Left cardiac atrium (tissue), 4 donors: Measurements from ENCODE around the gene MTMR1. TPM values are rescaled to one million over a fixed set of nuclear protein-coding genes. Genes with fewer than 3 reads are reported as not detected.

ENCODE experiments used
- ATAC-seq, 2 donors: fragments of 200-7000 bp; cut with Tn5 transposase; one replicate each; pipeline ENCODE4 v1.9.1; 2020; ENCODE audit warnings: mild to moderate bottlenecking in 2 of 2, moderate library complexity in 2 of 2
- DNase-seq: peaks from one replicate; pipeline ENCODE4 v3.0.0-alpha.2; 2020
- intact Hi-C, 2 donors: fragments of 100-400 bp; cut with DNase I; formaldehyde crosslinking; loops; one replicate each; pipeline versions ENCODE4 v1.14.1 to v1.15.1; 2022 to 2023
- long read RNA-seq: library from polyadenylated mRNA; unstranded; transcript quantifications from one replicate; pipeline ENCODE4 v2.0.0, GENCODE V29; 2021
- total RNA-seq, 2 donors: library from RNA; stranded (reverse); fragmentation: NEBNext Ultra II Directional; extraction: Animal tissue kit (Norgen Biotek cat#: 25700); gene quantifications; one replicate each; pipeline ENCODE4 v1.2.1, GENCODE V29; 2021
- donor health status: DM: no; HTN: yes; CAD: no.
- donor health status: DM: no; HTN: yes; CAD: no; lungs with severe emphysema.
- donor health status: DM: yes; HTN: yes; CAD: no.
- donor health status: Dilated cardiomyopathy.

Gene MTMR1
- total RNA-seq: 10 to 100 TPM; 19.2 to 22.4 TPM
- long read RNA-seq, partial matches to known transcripts: 0 of 3 reads
- long read RNA-seq, other reads (novel, unspliced or antisense): 3 of 3 reads

DNA sequence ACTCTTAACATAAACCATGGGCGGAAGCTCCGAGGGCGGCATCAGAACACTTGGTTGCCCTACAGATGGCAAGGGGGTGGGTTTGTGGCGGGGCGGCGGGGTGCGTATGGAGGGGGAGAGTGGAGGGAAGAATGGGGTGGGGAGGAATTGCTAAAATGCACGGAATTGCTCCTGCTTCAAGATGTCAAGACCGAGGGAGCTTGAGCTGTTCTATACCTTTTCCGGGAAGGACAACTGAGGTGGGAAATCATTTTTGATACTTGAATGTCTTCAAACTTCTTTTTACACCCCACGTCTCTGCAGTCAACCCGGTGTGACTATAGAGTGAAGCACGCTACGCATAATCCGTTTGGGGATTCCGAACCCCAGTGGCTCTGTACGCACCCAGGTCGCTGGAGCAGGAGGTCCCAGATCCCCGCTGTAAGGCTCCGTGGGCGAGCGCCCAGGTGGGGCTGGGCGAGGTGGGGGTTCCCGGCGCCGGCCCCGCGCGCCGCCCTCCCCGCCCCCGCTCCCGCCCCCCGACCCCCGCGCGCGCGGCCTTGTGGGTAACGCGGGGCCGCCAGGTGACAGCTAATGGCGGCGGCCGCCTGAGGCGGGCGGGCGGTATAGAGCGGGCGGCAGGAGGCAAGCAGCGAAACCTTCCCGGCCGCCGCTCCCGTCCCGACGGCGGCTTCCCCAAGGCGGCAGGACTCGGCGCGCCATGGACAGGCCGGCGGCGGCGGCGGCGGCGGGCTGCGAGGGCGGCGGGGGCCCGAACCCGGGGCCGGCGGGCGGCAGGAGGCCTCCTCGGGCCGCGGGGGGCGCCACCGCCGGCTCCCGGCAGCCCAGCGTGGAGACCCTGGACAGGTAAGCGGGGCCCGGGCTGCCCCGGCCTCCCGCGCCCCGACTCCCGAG lies at the start of gene MTMR1:
TSS of gene MTMR1 (plus strand) at position 566 of the 894 bp plus-strand sequence. CDS start at position 701, 135 bp downstream.
- intact Hi-C loops: no loop called here
- ATAC-seq: peak; percentile 72 to 78
- DNase-seq: peak; percentile 51

DNA sequence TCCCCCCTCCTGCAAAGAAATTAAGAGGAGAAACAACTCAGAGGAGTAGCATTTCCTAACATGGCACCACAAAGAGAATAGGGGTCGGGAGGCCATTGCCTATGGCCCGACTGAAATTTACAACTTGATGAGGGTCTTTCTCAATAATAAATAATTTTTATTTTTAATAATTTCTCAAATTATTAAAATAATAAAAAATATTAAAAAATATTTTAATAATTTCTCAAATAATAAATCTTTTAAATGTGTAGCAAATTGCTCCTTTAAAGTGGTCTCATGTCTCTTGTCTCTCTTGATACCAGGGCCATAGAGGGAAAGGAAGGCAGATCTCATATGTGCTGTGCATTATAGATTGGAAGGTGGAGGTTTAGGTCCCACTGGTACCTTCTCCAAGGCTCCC lies 49.2 kb upstream of the MTMR1 start:
- DNase-seq: no peak
- intact Hi-C loops: no loop called here
- no peak for ATAC-seq

DNA sequence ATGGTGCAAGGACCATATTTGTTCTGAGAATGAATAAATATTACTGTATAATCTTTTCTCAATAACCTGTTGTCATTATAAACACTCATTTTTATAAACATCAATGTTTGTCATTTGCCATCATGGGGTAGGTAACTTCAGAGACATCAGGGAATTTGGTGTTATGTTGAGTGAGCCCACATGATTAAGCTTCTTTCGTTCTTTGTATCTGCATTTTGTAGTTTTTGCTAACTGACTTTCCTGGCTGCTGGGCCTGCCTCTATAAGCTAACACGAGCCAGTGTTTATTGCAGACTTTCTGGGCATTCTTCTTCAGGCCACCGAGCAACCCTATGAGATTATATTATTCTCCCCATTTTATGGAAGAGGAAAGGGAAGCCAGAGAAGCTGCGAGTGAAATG lies 48.8 kb upstream of the MTMR1 start:
- DNase-seq (no peak), ATAC-seq (no peak)
- intact Hi-C loops: no loop called here

DNA sequence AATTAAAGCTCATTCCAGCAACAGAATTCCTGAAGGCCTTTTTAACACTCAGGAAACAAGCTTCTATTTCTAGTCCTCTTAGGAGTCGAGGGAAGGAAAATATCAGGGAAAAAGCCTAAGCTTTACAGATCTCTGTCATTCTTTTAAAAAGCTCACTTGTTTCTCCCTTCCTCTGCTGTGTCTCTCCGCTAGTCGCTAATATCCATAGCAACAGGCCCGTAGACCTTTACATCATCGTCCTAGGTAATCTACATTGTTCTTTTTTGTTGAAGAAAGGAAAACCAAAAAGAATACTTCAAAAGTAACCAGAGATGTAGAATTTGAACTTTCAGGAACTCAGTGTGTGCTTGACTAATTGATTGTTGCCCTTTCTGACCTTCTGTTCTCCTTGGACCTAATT lies 45.9 kb upstream of the MTMR1 start:
- no peak for DNase-seq
- ATAC-seq: no peak
- intact Hi-C loops: no loop called here

DNA sequence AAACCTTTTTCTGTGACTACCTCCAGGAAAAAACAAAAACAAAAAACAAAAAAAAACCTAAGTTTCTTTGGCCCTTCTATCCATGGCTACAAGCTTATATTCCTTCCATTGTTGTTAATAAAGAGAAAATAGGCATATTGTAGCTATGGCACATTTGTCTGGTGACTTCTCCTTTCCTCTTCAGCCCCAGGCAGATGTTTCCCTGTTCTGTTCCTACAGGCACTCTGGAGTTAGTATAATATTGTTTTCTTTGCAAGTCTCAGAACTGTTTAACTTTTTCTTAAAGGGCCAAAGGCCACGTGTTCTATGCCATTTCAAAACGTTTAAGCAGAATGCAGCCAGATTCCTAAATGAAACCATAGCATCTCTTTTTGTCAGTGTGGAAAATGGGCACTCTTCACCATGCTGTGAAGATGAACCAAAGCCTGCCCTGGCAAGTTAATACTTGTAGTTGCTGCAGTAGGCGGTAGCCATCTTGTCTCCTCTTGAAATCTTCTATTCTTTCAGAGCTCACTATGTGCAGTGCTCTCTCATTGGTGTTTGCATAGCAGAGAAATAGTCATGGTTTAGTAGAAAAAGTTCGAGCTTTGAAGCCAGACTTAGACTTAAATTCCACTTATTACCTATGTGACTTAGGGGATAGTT lies 44.8 kb upstream of the MTMR1 start:
- DNase-seq (no peak), ATAC-seq (no peak)
- intact Hi-C loops: no loop called here

DNA sequence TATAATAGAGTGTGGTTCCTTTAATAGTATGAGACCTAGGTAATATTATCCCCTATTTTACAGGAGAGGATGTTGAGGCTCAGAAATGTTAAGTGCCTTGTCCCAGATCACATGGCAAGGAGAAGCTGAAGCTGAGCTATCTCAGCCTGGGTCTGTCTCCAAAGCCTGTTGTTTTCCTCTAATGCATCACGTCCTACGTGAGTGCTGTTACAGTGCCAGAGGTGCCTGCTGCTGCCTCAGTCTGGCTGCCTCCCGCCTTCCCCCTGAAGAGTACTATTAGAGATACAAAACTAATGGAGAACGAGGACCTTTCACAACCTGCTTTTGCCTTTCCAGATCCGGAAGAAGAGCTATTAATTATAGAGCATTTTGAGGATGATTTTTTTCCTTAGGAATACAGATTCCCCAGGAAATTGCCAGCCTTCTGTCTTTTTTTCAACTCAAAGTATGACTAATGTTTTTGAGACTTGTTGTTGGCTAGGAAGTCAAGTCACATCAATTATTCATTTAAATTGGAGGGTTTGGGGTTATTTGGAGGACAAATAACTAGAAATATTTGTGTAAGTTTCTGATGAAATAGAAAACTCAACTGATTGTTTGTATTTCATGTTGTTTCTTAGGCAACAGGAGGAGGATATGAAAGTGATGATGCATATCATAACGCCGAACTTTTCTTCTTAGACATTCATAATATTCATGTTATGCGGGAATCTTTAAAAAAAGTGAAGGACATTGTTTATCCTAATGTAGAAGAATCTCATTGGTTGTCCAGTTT lies 43.9 kb upstream of the MTMR1 start:
- peak in 1 of 2 donors; percentile 75 for ATAC-seq
- intact Hi-C loops: no loop called here
- no peak for DNase-seq

DNA sequence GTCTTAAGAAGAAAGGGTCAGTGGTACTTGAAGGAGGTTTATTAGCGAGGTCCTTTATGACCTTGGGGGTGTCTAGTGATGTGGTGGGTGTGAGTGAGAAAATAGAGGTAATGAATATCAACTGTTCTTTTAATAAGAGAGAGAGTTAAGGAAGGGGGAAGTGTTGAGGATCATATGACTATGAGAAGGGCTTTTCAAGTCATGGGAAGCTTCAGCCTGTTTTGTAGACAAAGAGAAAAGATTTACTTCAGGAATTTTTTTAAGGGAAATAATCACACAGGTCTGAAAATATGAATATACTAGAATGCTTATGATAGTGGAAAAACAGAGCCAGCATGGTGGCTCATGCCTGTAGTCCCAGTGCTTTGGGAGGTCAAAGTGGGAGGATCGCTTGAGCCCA lies 41.3 kb upstream of the MTMR1 start:
- intact Hi-C loops: no loop called here
- no peak for DNase-seq
- no peak for ATAC-seq

DNA sequence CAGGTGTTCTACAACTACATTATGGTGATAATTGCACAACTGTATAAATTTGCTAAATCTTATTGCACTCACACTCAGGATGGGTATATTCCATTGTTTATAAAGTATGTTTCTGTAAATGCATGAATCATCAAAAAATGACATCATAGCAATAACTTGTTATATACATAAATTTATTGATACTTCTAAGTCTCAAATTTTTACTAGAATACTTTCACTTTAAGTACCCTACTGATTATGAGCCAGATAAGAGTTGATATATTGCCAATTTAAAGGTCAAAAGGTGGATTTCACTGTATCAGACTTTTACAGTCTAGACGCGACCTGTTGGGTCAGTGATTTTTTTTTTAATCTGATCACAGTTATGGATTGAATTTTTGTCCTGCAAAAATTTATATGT lies 37.4 kb upstream of the MTMR1 start:
- ATAC-seq (no peak), DNase-seq (no peak)
- intact Hi-C loops: no loop called here

DNA sequence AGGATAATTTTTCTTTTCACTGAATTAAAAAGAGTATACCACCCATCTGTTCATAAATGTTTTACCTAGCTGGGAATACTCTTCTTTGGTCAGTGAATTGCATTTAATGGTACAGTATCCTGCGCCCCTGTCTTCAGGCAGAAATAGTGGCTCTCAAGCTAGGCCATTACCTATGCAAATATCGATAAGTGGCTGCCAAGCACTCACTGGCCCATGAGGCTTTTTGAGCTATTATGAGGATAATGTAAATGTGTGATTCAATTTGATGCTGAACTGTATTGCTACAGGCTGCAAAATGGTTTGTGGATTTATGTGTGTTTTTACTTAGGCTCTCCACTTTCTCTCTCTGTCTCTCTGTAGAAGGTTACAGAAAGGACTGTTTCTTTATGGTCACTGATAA lies 30.1 kb upstream of the MTMR1 start:
- no peak for DNase-seq
- intact Hi-C loops: no loop called here

DNA sequence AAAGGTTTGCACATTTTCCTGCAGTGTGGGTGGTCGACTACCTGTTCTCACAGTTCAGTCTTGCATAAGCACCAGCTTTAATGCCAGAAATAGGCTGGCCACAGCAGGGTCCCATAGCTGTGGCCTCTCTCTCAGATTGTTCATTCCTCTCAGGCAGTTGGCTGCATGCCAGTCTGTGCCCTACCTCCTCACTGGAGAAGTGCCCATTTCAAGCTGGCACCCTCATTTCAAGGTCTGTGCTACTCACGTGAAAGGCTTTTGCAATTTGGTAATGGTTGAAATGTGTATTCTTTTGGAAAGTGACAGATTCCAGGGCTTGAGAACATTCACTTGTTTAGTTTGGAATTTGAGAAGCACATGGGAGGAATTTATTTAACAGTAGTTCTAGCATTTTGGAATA lies 28.9 kb upstream of the MTMR1 start:
- intact Hi-C loops: no loop called here

More for the DNA sequence above, 30.1 kb upstream of the MTMR1 start:
- ATAC-seq: no peak

DNA sequence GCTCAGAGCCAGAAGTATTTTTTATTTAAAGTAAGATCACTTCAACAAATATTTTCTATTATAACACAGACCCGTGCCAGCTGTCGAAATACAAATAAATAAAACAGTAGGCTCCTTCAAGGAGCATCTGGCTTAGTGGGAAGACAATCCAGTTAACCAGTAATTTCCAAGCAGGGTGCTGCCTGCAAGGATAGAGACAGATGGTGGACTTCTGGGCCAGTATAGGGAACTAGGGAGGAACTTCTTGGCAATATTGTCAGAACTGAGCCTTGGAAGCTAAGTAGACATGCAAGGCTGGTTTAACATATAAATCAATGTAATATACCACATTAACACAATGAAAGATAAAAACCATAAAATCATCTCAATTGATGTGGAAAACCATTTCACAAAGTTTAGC lies 17.0 kb upstream of the MTMR1 start:
- intact Hi-C loops: no loop called here
- no peak for ATAC-seq
- no peak for DNase-seq

More for the DNA sequence above, 28.9 kb upstream of the MTMR1 start:
- ATAC-seq: peak; percentile 17 to 59
- peak; percentile 58 for DNase-seq

DNA sequence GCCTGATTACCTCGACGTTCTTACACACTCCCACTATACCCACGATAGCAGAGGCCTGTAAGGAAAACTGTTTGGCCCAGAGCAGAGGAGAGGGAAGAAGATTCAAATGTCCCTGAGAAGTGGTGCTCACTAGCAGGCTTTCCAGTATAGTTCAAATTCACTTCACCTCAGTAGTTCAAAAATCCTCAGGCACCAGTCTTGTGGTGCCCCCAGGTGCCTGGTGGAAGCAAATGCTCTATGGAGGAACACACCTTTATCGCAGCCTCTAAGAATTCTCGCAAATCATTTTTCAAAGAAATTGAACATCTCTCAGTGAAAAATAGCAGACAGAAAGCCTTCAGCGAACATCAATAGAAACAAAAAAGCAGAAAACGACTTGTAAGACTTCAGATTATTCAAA lies 12.2 kb upstream of the MTMR1 start:
- ATAC-seq: peak; percentile 57 to 61
- intact Hi-C loops: no loop called here
- DNase-seq: no peak

DNA sequence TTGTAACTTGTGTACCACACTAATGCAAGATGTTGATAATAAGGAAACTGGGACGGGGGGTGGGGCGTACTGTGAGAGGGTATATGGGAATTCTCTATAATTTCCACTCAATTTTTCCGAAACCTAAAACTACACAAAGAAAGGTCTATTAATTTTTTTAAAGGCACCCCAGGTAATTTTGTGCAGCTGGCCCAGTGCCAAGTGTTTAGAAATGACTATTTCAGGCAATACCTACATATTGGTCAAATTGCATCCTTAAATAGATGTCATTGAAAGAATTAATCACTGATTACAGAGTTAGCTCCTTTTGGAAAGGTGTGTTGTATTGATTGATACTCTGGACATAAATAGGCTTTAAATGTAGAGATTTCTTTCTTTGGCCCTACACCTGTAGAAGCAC lies 10.1 kb upstream of the MTMR1 start:
- ATAC-seq: no peak

DNA sequence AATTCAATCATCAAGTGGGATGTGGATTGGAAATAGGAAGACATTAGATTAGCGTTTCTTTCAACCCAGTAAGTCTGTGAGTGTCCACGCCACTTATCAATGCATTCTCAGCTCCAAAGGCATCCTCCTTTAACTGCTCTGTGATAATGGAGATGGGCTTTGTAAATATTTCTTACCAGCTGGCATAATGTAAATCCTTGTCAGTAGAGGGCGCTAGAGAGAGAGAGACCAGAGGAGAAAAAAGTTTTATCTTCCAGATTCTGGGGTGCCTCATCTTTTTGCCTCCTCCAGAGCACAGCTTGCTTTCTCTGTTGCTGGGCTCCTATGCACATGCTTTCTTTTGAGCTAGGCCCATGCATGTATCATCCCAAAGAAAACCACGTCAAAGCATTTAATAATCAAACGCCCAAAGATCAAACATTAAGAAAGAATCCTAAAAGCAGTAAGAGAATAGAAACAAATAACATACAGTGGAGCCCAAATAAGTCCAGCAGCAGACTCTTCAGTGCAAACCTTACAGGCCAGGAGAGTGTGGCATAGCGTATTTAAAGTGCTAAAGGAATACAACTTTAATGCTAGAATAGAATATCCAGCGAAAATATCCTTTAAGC lies 9.6 kb upstream of the MTMR1 start:
- intact Hi-C loops: no loop called here
- ATAC-seq (no peak), DNase-seq (no peak)

More for the DNA sequence above, 10.1 kb upstream of the MTMR1 start:
- no peak for DNase-seq
- intact Hi-C loops: no loop called here

DNA sequence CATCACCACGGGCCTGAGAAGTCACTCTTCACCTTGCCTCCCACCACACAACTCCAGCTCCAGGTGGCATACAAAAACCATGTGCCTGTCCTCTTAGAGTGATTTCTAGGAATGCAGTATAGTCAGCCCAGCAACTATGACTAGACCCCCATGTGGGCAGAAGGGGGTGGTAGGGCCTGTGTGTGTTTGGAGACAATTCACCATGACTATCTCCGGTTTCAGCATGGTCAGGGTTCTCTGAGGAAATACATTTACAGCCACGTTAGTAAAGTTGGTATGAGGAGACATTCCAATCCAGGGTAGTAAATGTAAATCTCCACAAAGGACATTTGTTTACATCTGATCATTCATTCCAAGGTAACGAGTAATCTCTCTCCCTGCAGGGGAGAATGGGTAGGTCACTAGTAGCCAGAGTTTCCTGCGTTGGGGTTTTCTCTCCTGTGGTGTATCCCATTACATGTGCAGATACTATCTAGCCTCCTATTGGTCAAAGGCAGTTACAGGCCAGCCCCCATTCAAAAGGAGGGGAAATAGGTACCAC lies 4.2 kb upstream of the MTMR1 start:
- DNase-seq (no peak), ATAC-seq (no peak)
- intact Hi-C loops: no loop called here

DNA sequence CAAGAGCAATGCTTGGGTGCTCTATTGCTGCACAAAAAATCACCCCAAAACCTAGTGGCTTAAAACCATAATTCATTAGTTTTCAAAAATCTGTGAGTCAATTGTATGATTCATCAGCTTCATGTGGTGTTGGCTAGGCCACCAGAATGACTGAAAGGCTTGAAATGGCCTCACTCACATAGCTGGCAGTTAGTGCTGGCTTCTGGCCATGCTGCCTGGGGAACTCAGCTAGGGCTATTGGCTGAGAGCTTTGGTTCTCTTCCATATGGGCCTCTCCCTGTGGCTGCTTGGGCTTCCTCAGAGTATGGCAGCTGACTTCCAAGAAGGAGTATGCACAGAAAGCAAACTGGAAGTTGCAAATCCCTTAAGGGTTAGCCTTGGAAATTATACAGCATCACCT lies 3.1 kb upstream of the MTMR1 start:
- intact Hi-C loops: no loop called here
- DNase-seq: no peak
- ATAC-seq: no peak

DNA sequence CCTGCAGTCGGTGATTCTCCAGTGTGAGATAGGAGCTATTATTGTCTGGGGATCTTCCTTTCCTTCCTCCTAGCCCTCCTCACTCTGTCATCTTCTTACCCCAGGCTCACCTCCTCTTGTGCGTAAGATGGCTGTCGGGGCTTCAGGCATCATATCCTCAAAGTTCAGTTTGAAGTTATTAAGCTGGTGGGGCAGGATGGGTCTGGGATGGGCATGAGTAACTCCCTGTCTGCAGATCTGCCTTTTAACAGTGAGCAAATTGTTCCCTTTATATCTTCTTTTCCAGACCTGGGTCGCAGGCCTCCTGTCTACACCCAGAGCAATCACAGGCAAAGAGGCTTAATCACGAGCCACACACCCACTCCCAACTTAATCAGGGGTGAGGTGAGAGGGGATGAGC lies 900 bp upstream of the MTMR1 start:
- intact Hi-C loops: no loop called here
- DNase-seq (no peak), ATAC-seq (no peak)

DNA sequence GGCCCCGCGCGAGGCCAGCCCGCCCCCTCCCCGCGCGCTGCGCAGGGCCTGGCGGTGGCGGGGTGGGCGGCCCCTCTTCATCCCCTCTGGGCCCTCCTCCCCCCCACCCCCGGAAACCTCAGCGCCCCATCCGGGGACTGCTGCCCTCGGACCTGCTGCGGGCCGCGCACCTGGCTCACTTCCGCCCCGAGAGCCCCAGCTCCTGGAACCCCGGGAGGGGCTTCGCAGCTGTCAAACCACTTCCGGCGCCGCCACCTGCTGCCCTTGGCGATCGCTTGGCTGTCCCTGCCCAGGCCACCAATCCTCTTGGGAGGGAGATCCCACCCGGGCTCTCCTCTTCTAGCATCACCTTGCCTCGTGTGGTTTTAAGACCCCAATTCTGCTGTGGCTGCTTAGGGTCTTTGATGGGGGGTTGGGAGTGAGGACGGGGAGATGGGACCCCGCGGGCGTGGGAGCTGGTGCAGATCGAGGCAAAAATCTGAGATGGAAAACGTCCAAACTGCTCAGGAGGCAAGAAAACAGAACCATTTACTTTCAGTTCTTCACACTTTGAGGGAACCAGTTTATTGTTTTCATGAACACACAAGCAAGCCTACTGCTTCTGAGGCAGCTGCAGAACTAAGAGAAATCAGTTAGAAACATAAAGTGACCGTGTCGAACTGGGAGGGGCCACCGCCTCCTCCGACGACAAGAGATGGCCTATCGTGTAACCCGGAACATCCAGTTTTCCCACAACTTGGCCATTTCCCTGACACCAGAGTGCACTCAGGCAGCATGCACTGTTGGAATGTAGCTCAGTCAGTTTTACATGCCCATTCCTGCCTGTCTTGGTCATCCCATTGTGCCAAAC lies 754 bp downstream of the MTMR1 start:
- ATAC-seq (peak; percentile 47 to 59), DNase-seq (peak; percentile 42)
- intact Hi-C loops: no loop called here
